HG03095 (cell line): ENCODE measurements around the gene DCAF5.
"Not testable (repeated sequence)": the region's sequence is repeated elsewhere in the genome, so short reads cannot be mapped to it uniquely, and the experiment has no call there.

Experiments used
- ATAC-seq: cut with Tn5 transposase; IDR thresholded peaks from one replicate; pipeline ENCODE4 v1.9.1; 2021; ENCODE audit warnings: moderate library complexity; ENCODE audit not compliant: unreplicated experiment

DCAF5 gene

DNA sequence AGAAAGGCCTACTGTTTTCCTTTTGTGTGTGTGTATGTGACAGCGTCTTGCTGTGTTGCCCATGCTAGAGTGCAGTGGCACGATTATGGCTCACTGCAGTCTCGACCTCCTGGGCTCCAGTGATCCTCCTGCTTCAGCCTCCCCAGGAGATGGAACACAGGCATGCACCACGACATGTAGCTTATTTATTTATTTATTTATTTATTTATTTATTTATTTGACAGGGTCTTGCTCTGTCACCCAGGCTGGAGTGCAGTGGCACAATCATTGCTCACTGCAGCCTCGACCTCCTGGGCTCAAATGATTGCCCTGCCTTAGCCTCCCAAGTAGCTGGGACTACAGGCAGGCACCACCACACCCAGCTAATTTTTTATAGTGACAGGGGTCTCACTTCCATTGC is 75.7 kb downstream of the DCAF5 start:
- ATAC-seq, result not testable (repeated sequence)

DNA sequence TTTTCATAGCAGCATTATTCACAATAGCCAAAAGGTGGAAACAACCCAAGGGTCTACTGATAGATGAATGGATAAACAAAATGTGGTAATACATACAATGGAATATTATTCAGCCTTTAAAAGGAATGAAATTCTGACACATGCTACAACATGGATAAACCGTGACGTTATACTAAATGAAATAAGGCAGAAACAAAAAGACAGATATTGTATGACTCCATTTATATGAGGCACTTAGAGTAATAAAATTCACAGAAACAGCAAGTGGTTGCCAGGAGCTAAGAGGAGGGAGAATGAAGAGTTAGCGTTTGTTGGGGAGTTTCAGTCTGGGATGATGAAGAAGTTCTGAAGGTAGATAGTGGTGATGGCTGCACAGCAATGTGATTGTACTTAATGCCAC is 76.6 kb downstream of the DCAF5 start:
- ATAC-seq, result no peak

DNA sequence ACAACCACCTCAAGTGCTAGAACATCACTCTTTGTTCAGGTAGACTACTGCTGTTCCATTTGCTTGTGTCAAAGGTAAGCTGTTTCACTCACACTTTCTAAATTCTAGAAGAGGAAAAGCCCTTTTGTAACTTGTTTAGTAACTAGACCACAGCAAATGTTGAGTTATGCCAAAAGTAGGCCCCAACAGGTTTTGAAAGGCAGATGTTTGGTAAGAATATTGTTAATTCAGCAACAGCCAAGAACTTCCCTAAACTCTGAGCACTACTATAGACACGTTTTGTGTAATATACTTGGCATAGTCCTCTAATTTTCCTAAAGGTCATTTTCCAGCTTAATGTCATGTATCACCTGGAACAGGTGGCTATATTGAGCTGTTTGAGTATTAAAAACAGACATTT is 79.0 kb downstream of the DCAF5 start:
- ATAC-seq, result no peak

DNA sequence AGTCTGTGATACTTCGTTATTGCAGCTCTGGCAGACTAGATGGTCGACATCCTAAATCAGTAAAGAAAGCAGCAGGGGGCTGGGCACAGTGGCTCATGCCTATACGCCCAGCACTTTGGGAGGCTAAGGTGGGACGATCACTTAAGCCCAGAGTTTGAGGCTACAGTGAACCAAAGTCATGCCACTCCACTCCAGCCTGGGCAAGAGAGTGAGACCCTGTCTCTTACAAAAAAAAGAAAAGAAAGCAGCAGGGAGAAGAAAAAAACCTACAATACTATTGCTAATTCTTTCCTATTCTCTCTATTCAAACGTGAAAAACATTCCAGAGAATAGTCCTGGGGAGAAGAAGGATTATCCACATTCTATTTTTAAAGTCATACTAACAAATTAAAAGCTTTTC is 79.5 kb downstream of the DCAF5 start:
- no peak for ATAC-seq

DNA sequence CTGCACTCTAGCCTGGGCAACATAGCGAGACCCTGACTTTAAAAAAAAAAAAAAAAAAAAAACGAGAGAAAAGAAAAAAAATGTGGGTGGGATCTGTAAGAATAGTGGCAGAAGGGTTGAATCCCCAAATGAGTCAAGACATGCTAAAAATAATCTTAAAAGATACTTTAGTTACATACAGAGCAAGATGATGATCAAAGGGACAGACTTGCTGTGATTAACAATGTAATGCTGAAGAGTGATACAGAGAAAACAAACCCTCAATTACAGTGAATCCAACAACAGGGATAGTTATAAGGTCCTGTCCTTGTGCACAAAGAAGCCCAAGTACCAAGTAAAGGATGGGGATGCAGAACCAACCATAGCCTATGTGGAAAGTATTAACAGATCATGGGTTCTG is 80.3 kb downstream of the DCAF5 start:
- no peak for ATAC-seq

DNA sequence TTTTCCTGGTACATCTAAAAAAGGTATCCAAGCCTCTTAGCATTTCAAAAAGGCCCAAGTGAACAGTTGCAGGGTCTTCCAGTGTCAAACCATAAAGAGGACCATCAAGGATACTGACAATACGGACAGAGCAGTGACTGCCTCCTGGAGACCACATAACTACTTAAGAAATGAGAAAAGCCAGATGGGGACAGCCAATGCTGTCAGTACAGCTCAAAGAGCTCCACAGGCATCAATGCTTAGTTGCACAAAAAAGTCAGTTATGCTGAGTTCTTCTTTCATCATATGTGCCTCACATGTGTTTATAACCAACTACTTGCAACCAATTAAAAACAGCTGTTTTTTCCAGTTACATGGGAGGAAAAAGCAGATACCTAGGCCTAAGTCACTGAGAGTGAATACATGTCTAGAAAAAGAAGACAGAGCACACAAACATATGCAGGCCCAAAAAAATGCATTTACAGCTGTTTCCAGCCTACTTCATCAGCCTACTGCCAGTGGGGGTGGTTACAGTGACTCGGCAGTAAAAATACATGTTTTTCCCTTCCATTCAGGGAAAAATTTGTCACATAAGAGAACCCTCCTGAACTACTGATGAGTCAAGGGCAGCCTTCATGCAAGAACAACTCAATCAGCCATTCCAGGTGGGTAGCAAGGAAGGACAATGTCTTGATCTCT is 84.0 kb downstream of the DCAF5 start:
- no peak for ATAC-seq

DNA sequence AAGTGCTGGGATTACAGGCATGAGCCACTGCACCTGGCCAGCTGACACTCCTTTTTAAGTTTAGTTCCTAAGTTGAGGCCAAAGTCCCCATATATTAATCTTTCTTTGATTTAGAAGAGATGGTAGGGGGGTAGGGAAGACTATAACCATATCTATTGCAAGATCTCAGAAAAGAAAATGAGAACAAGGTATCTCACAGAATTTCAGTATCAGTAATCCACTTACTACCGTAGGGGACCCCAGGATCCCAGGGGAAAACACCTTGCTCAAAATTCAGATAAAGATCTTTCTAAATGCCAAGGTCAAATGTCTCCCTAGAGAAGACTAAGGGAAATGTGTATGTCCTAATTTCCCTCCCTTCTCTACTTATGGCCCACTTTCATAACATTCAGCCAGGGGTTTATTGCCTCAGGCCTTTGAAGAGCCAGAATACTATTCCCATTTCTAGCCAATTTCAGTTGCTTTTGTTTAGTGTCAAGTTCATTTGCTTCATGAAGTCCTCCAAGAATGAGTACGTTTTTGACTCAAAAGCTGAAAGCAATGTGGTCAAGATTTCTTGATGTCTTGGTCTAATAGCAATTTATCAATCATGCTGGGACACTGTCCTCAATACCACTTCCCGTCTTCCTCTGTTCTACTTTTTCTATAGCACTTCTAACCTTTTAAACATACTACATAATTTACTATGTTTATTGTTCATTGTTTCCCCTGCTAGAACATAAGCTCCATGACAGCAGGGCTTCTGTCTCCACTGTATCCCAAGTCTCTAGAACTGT is 86.3 kb downstream of the DCAF5 start:
- ATAC-seq, result no peak

DNA sequence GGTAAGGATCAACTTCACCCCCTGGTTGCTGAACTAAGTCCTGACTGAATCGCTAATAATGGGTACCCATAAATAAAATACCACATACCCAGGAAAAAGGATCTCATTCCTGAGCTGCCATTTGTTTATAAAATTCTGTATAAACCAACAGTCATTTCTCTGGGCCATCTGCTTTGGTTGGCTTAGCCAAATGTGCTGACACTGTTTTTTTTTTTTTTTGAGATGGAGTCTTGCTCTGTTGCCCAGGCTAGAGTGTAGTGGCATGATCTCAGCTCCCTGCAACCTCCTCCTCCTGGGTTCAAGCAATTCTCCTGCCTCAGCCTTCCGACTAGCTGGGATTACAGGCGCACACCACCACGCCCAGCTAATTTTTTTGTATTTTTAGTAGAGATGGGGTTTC is 87.0 kb downstream of the DCAF5 start:
- ATAC-seq, result not testable (repeated sequence)

DNA sequence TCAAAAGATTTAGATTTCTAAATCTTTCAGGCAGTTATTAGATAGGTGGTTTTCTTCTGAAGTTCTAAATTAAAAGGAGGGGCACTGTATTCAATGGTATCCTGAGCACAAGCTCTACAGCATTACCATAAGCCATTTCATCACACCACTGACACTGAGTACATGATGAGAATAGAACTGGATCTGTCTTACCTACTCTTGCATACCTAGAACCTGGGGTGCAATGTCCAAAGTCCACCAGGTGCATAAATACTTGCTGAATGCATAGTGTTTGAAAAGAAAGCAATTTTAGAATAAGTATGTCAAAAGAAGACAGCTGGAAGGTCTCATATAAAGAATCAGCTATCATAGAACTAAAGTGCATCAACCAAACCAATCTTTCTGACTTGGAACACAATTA is 88.3 kb downstream of the DCAF5 start:
- ATAC-seq, result no peak

DNA sequence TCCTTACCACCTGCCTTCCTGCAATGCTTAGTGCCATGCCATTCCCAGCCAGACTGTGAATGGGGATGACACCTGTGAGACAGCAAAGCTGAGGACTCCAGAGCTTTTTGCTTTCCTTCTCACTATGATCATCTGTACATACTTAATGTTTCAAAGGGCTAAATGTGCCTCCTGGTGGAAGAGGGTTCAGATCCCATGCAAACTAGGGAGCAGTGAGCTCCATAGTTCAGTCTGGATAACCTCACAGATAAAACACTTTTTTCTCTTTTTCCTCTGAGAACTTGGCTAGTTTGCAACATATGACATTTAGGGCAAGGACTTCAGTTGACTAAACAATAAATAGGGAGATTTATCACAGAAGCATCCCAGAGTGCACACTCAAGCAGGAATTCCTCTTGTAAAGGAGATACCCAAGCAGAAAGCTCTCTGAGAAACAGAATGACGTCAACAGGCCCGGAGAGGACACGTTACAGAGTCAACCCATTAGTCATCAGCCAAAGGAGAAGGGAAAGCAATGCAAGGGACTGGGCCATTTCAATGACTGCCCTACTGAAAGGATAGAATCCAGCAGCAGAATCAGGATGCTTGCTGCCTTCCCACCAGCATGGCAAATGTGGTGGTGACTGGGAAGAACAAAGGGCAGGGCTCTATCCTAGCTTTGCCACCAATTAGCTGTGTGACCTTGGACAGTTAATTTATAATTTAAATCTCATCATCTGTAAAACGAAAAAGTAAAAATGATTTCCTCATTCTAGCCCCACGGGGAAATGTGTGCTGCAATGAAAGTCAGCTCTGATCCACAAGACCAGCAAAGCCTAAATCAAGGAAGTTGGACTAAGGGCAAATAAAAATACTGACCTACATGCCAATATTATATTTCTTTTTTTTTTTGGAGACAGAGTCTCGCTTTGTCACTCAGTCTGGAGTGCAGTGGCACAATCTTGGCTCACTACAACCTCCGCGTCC is 93.0 kb downstream of the DCAF5 start:
- ATAC-seq, result no peak

DNA sequence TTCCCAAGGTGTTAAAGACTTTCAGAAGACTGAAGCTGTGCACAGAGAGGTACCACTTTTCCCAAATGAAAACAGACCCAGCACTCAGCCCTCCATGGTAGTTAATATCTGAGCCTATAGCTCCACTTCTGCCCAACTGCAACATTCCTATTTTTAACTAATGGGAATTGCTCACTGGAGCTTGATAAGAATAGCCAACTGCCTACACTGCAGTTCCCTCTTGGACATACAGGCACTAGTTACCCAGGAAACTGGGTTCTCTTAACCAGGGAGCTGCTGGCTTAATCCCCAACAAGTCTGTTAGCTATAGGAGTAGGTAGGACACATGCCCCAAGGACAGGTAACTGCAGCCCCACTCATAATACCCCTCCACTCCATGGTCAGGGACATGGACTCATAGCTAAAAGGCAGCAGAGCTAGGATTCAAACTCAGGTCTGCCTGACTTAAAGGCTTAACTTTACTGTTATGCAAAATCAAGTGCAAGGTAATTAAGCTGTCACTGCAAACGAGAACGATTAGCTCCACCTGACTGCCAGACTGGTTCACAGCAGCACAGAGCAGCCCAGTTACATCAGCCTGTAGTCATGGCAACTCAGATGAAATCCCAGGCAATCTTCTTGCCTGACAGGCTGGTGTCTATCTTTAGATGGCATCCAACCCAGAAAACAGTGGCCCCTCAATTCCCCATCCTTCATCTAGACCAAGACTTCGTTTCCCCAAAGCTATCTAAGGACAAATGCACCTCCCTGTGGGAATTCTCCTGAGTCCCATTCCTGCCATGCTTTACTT is 96.7 kb downstream of the DCAF5 start:
- ATAC-seq, result no peak

DNA sequence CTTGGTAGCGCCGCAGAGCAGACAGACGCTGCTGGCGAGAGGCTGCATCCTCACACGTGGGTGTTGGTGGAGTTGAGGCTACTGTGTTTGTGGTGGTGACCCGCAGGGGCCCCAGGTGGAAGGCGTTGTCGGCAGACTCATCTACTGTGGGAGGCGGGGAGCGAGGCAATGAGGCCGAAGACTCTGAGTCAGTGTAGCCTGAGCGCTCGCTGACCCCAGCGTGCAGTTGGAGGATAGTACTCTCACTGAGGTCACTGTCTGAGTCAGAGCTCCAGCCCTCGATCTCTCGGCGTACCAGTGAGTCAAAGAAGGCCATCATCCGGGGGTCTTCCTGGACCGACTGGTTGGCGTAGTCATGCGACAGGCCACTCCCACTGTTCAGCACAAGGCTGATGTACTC is 97.8 kb downstream of the DCAF5 start:
- ATAC-seq, result no peak

DNA sequence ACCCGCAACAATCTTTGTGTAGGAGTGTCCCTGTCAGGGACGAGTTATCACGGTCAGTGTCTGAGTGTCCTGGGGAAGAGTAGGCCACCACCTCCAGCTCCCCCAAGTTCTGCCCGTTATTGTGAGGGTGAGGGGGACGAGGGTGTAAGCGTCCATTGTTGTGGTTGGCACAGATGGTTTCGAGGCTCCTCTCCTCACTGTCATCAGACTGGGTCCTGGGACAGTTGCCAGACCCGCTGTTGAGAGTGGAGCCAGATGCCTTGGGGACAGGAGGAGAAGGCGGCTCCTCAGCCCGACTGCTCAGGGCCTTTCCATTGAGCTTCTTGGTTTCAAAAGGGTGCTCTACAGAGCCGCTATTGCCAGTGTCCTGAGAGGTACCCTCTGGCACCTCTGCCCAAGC is 98.9 kb downstream of the DCAF5 start:
- no peak for ATAC-seq

DNA sequence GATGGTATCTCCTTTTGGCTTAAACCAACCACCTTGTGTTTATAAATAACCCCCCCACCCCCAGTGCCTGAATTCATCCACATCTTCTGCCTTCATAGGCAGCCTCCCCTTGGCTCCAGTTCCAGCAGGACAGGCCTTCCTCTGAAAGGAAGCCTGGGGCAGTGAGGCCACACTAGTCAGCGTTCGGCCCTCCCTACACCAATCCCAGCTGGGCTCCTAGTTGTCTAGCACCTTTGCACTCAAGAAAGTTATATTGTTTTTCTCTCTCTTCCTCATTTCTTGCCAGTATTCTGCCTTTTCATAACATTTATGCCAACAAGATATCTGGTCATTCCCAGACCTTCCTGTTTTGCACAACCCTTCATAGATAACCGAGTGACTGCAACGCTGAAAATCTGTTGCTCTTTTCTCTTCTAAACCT is 100.7 kb downstream of the DCAF5 start:
- ATAC-seq, result no peak

DNA sequence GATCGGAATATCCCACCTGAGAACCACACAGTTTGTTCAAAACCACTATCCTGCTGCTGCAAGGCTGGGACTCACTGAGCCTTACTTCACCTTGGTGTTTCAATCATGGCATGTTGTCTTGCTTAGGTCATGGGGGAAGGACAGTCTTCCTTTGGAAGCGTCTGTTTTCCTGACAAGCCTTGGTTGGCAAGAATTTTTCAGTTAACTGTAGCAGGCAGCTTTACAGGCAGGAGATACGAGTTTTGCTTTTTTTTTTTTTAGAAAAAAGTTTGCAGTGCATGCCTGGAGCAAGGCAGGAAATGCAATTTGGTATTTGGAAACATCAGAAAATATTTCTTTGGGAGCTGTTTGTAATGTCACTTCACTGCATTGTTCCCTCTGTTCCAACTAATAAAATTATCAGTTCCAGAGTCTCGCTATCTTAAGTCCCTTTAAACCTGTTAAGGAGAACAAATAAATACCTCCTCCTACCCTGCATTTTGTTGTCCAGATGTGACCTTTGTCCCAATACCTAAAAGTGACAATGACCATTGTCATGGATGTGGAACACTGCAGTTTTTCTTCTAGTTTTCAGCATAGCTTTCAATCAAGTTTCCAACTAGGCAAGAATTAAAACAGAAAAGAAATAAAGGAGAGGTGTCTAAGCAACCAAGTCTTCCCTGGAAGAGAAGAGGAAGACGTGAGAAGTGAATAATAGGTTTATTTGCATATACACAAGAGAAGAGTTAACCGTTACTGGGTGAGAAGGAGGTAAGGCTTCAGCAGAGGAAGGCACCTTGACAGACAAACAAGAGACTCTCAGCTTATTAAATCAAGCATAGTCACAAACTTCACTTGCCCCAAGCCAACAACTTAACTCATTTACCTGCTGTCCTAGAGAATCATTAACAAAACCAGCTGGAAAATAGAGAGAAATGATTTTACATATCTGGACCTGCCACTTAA is 102.4 kb downstream of the DCAF5 start:
- ATAC-seq, result no peak

DNA sequence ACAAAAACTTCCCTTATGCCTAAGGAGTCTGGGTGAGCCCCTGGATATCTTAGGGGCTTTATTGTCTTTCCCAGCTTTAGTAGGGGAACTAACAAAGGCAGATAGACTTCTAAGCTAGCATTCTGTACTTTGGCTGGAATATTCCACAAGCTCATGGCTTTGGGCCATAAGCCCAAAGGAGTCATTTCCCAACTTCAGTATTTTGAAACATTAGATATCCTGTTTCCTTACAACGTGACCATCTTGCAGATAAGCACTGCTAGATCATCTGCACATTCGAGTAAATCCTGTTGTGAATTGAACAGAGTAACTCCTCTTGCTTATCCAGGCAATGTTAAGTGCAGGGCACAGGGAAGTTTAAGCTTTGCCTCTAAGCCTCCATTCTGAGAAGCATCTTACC is 103.2 kb downstream of the DCAF5 start:
- ATAC-seq, result no peak

DNA sequence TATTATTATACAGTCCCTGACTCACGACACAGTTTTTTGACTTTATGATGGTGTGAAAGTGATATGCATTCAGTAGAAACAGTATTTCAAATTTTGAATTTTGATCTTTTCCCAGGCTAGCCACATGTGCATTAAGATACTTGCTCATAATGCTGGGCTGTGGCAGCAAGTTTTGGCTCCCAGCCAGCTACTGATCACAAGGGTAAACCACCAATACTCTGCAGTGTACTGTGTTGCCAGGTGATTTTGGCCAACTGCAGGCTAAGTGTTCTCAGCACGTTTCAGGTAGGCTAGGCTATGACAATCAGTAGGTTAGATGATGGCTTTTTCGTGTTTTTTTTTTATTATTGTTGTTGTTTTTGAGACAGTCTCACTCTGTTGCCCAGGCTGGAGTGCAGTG is 104.5 kb downstream of the DCAF5 start:
- no peak for ATAC-seq

DNA sequence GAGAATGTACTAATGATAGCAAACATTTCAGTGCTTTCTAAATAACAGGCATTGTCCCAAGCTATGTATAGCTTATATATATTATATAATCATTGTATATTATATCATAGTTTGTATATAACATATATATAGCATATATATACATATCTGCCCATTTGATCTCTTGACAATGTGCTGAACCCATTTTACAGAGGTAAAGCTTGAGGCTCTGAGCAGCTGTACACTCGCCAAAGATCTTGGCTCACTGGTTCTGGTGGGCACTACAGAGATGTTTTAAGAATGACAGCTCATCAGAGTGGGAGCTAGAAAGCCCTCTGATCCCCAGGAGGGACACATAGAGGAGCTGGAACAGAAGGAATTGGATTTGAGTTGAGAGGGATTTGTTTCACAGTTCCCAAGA is 105.7 kb downstream of the DCAF5 start:
- ATAC-seq, result no peak

DNA sequence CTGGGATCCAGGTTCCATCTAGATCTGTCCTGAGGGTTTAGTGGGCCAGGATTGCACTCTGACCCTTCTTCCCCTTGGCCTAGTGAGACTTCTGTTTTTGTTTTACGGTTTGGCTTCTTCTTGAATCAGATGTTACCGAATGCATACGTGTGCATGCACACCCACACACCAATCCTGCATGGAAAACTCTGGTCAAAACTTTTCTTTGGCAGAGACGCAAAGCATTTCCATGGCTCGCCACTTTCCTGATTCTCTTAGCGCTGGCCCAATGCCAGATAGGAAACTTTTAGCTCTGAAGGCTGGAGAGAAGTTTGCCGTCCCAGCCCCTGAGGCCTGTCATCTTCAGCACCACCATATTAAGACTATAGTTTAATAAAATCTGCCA is 106.5 kb downstream of the DCAF5 start:
- no peak for ATAC-seq
